SHP77 treated with DMSO at 0.1 percent for 48 hours (cell line): Measurements from ENCODE around the gene IL1R2.
"Not testable (repeated sequence)": the region's sequence is repeated elsewhere in the genome, so short reads cannot be mapped to it uniquely, and the experiment has no call there.

Source experiments
- DNase-seq: peaks from one replicate; lab custom pipeline; 2025; lab: John Stamatoyannopoulos, UW

Gene IL1R2

DNA sequence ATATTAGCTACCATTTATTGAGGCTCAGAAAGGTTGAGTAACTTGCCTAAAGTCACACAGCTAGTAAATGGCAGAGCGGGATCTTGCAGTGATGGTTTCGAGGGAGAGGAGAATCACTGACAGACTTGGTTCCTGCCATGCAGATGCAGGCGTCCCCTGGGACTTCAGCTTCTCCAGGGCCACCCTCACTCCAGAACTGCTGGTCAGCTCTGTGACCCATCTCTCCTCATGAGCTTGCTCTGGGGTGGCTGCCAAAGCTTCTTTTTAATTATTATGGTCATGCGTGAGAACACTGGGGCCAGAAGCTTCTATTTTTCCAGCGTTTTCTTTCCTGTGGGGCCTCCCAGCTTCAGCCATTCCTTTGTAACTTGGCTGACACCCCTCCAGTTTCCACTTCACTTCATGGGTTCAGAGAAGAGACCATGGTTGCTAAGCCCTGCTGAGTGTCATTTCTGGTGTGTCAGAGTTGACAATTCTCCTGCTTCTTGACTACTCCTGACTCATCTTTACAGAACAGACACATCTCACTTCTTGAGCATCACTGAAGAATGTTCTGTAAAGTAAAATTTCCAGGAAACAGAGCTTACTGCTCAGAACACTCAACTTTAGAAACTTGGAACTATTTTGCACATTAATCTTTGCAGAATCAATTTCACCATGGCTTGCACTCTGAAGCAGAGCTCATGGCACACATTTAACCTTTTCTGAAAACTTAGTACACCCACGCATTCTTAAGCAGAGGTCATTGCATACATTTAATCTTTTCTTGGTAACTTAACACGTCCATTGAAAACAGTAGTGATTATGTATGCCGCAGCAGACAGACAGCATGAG, 70.4 kb downstream of the IL1R2 start:
- no peak for DNase-seq

DNA sequence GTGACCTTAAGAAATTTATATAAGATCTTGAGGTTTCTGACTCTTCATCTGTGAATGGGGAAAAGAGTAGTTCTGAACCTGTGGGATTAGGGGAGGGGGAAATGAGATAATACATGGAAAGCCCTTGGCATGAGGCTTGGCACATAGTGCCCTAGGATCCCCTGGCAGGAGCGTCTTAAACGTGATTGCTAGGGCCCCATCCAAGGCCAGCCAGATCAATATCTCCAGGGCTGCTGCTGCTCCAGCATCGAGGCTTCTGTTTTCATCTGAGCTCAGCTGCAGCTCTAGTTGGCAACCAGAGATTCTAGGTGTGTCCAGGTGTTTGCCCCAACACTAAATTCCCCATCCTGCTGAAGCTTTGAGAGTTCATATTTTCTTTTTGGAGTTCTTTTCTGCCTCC, 71.0 kb downstream of the IL1R2 start:
- DNase-seq, result no peak

DNA sequence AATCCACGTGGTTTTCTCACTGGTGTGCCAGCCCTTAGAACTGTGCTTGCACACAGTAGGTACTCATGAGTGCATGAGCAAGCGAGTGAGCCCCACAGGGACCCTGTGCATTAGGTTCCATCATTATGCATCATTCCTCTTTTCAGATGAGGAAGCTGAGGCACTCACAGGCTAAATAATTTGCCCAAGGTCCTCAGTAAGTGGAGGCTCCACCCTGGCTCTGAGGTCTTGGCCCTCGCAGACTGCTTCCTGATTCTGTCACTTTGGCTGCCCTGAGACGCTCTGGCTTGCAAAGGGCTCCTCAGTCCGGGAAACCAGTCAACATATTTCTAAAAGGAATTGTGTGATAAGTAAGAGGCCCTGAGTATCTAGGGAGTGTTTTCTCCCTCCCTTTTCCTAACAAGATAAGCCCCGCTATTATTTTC, 71.7 kb downstream of the IL1R2 start:
- DNase-seq, result no peak

DNA sequence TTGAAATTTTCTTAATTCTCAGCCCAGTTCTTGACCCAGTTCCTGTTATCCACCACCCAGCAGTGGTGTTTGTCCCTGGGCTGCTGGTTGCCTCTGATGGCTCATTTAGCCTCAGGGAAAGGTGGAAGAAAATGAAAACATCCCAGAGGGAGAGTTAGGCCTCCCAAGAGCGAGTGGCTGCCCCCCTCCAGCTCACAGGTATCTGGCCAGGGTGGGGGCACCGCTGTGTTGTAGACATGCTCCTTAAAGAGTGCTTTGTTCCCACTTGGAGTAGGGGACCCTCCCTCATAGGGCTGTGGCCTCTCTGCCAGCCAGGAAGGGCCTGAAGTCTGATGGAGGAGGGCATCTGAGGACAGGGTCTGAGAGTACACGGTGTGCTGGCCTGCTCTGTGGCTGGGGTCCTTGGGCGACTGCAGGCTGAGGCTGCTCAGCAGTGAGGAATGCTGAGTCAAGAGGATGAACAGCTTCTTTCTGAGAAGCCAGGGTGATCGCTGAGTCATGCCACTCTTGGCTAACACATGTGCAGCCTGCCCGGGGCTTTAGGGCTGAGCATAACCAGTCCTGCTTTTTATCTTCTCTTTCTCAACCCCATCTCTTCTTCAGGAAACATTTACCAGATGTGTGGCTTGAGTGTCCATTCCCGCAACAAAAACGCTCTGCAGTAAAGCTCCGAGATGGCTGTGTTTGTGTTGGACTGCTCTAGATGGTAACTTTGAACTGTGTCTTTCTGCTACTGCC, 72.3 kb downstream of the IL1R2 start:
- no peak for DNase-seq

DNA sequence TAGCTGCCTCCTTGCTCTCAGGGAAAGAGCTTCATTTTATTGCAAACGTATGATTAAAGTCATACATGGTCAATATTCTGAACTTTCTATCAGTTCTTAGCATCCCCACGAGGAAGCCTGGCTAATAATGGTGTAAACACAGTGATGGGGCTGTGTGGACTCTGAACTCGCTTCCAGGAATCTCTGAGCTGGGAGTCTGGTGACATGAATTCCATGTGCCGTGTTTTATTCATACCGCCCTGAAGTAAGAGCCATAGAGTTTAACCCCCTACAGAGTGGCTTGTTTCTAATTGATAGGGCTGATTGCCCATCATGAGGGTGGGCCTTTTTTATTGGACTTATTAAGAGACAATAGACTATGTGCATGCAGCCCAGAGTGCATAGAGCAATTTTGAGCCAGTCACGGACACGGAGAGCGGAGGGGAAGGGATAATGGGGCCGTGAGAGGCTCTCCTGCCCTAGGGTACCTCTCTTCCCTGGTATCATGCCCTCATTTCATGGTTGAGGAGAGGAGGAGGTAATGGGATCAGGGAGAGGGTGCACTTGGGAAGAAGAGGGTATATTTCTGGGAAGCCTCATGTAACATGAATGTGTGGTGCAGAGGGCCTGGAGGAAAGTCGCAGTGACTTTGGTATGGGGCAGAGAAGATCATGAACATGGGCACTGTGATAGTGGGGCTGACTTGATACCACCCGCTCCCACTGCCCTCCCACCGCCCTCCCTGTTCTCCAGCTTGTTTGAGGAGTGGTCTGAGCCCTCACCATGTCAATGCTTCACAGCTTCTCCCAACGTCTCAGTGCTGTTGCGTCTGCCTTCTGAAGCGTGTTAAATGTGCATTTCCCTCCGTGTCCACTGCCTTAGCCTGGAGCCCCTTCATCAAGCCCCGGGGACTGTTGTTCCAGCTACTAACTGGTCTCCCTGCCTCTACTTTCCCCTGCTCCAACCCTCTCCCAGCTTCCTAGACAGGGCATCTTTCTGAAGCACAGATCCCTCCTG, 73.2 kb downstream of the IL1R2 start:
- DNase-seq, result no peak

DNA sequence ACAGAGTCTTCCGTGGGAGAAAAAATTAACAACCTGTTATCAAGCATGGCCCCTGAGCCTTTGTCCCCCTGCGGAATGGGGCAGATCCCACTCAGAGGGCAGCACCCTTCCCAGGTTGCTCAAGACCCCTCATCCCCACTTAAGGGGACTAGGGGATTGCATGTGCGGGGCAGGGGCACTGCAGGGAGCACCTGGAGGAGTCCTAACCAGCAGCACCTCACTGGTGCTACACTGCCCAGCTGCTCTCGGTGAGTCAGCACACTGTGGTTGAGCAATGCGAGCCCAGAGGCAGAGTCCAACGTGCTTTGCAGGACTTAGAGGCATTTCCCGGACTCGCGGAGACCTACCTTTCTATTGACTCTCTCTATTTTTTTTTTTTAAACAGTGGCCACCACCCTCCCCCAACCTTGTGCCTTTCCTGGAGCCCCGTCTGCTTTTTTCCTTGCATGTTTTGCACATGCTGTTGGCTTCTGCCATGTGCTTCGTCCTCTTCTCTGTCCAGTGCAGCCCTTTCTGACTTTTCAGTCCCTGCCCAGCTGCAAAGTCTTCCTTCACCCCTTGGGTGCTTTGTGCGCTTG, 74.0 kb downstream of the IL1R2 start:
- DNase-seq, result no peak

GRCh38 chr2:102066554-102066953, 74.8 kb downstream of the IL1R2 start:
- no peak for DNase-seq

- DNase-seq, result not testable (repeated sequence)
Observed at GRCh38 chr2:102068126-102068525, 76.4 kb downstream of the IL1R2 start.

GRCh38 chr2:102069311-102069974, 77.7 kb downstream of the IL1R2 start:
- no peak for DNase-seq

GRCh38 chr2:102070058-102070642, 78.4 kb downstream of the IL1R2 start:
- no peak for DNase-seq

DNA sequence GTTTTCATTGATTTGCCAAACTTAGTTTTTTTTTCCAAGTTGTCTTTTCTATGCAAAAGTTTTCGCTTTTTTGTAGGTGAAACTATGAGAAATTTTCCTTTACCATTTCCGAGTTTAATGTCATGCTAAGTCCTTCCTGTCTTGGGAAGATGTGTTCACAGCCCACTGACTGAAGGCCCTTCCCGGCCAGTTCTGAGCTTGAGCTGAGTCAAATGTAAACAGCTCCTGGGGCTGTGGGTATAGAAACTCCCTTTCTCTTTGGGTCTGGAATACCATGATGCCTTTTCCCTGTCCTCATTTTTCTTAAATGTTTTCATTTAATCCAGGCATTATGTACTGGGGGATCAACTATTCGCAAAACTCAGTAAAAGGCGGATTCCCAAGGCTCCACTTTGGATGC, 81.0 kb downstream of the IL1R2 start:
- no peak for DNase-seq

DNA sequence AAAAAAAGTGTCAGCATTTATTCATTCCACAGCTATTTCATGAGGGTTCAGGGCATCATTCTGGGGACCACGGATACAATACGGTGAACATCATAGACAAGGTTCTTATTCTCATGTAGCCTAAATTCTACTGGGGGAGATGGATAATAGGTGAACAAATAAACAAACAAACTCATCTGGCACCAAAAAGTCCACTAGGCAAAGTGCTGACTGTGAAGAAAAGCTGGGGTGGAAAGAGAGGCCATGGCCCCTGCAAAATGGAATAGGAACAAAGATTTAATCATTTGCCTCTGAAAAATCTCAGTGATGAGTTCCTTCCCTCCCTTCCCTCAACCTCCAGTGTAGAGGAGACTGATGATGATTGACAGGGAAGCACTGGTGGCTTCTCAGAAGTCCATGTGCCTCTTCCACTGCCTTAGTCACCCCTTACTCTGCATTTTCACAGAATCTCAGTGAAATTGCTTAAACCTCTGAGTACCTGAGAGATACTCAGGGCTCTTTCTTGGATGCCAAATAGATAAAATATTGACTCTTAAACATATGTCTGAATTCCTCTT, 81.5 kb downstream of the IL1R2 start:
- no peak for DNase-seq

GRCh38 chr2:102074152-102074783, 82.5 kb downstream of the IL1R2 start:
- DNase-seq, result no peak

DNA sequence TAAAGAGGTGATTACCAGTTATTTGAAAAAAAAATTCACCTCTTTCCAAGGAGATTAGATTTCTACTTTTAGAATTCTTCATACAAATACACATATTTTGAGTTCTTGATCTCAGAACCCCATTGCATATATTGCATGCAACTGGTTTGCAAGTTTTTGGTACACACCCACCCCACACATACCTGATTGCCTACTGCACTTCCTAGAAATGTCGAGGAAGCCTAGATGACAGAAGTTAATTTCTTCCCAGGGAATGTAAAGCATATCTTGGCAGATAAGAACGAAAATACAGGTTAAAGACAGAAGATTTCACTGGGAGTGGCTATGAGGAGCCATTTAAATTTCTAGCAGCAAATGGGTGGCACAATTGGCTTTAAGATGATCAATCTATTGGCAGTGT, 83.7 kb downstream of the IL1R2 start:
- DNase-seq, result no peak

- no peak for DNase-seq
Observed at GRCh38 chr2:102076512-102076911, 84.8 kb downstream of the IL1R2 start.
